Gastroesophageal sphincter (tissue), 4 donors: ENCODE measurements around the gene EMID1. TPM values are rescaled to one million over a fixed set of nuclear protein-coding genes. Genes with fewer than 3 reads are reported as not detected.

Source experiments
- ATAC-seq: fragments of 150-250 bp; one replicate; pipeline ENCODE4 v1.9.1; 2016; ENCODE audit warnings: mild to moderate bottlenecking, moderate library complexity
- H3K27ac ChIP-seq, 4 donors: fragments of 200-600 bp; sonication (generic) in 3 of 4; 1 replicate in 3 of 4; 2 replicates in 1 of 4; pipeline ENCODE4 v1.5.1; 2016 to 2019
- H3K27me3 ChIP-seq: fragments of 200-600 bp; sonication (generic); one replicate; pipeline ENCODE4 v1.5.1; 2019
- H3K36me3 ChIP-seq, 2 donors: fragments of 200-600 bp; sonication (generic); one replicate each; pipeline ENCODE4 v1.5.1; 2019; ENCODE audit warnings: control low read depth in 1 of 2
- H3K4me1 ChIP-seq, 3 donors: fragments of 200-600 bp; sonication (generic); 1 replicate in 2 of 3; 2 replicates in 1 of 3; pipeline ENCODE4 v1.5.1; 2016 to 2019; ENCODE audit warnings: control low read depth in 2 of 3
- H3K4me3 ChIP-seq, 2 donors: fragments of 200-600 bp; sonication (generic); one replicate each; pipeline ENCODE4 v1.5.1; 2019; ENCODE audit warnings: mild to moderate bottlenecking in 1 of 2, moderate library complexity in 1 of 2
- H3K9me3 ChIP-seq, 3 donors: fragments of 200-600 bp; sonication (generic); one replicate each; pipeline ENCODE4 v1.5.1; 2017 to 2019; ENCODE audit warnings: control low read depth in 2 of 3
- CTCF ChIP-seq, 4 experiments: fragments of 200-600 bp in 2 of 4; fragments of 450-650 bp in 2 of 4; sonication (generic) in 1 of 4; IDR thresholded peaks; one replicate each; pipeline ENCODE4 v1.5.1; 2017 to 2019; ENCODE audit warnings: antibody characterized with exemption in 4 of 4, mild to moderate bottlenecking in 2 of 4, moderate library complexity in 2 of 4
- EP300 ChIP-seq: sonication (generic); formaldehyde crosslinking; IDR thresholded peaks from one replicate; pipeline ENCODE4 v1.6.1; 2017; ENCODE audit warnings: antibody characterized with exemption, mild to moderate bottlenecking
- POLR2A ChIP-seq, 2 donors: fragments of 450-650 bp; IDR thresholded peaks; one replicate each; pipeline ENCODE4 v1.6.1; 2017; ENCODE audit warnings: antibody characterized with exemption in 2 of 2, mild to moderate bottlenecking in 2 of 2, moderate library complexity in 1 of 2
- POLR2AphosphoS5 ChIP-seq: sonication (generic); formaldehyde crosslinking; IDR thresholded peaks from one replicate; pipeline ENCODE4 v1.6.1; 2017; ENCODE audit warnings: antibody characterized with exemption
- WGBS, 2 donors: methylation state at CpG; one replicate each; pipeline ENCODE4 v1.1.5; 2018; ENCODE audit warnings: low coverage in 1 of 2; 5-methylcytosine and 5-hydroxymethylcytosine counted together
- total RNA-seq, 4 donors: library from RNA; depleted of rRNA; stranded (reverse); fragments of >200 nt; gene quantifications; one replicate each; pipeline ENCODE4 v1.1.0, GENCODE V29; 2016

The EMID1 gene
- total RNA-seq, 4 donors from 2014 or later, result 0.15 to 1.5 (median 0.69) TPM

GRCh38 chr22:29205252-29205593, 473 bp upstream of the EMID1 start:
- Histone ChIP-seq H3K27ac (no peak overlapping the region), H3K4me1 (peaks cover 0 to 22% (median 7%) of the 10 kb centered on the region in 3 donors), H3K4me3 (peak overlapping the region in 1 of 2 donors; percentile 58), H3K27me3 (peaks cover 26% of the 10 kb centered on the region), H3K36me3 (no peaks in the 10 kb centered on the region), H3K9me3 (no peaks in the 10 kb centered on the region)
- ATAC-seq, result no peak
- WGBS, 2 donors, result 80 to 85% methylated on average over 1 to 7 of the region's 11 CpGs
- no peak for TF ChIP-seq EP300
- TF ChIP-seq POLR2A (IDR thresholded peaks at IDR 0.05), result no peak
- TF ChIP-seq POLR2AphosphoS5, result no peak
- TF ChIP-seq CTCF (IDR thresholded peaks at IDR 0.05), result no peak

- Histone ChIP-seq H3K36me3 (no peaks in the 10 kb centered on the region), H3K27ac (peak overlapping the region in 1 of 4 donors; percentile 4), H3K4me3 (peak overlapping the region; percentile 6 to 58), H3K27me3 (peaks cover 26% of the 10 kb centered on the region), H3K4me1 (peaks cover 0 to 22% (median 7%) of the 10 kb centered on the region in 3 donors), H3K9me3 (no peaks in the 10 kb centered on the region)
- TF ChIP-seq POLR2A (IDR thresholded peaks at IDR 0.05) (no peak), POLR2AphosphoS5 (no peak), CTCF (IDR thresholded peaks at IDR 0.05) (no peak), EP300 (no peak)
- no peak for ATAC-seq
- WGBS, 2 donors, result 47 to 84% methylated on average over 11 of the region's 19 CpGs
Measured at GRCh38 chr22:29206372-29207242, 911 bp downstream of the EMID1 start.

- no peak for TF ChIP-seq EP300
- no peak for TF ChIP-seq CTCF (IDR thresholded peaks at IDR 0.05)
- TF ChIP-seq POLR2A (IDR thresholded peaks at IDR 0.05), result no peak
- no peak for TF ChIP-seq POLR2AphosphoS5
Measured at GRCh38 chr22:29207243-29207550, 1.5 kb downstream of the EMID1 start.

GRCh38 chr22:29207562-29208501, 2.1 kb downstream of the EMID1 start:
- 57 to 86% methylated on average over 1 to 5 of the region's 11 CpGs for WGBS, 2 donors
- Histone ChIP-seq H3K36me3 (no peaks in the 10 kb centered on the region), H3K27ac (no peak overlapping the region), H3K27me3 (peaks cover 26% of the 10 kb centered on the region), H3K4me3 (no peak overlapping the region), H3K4me1 (peaks cover 0 to 15% (median 3%) of the 10 kb centered on the region in 3 donors), H3K9me3 (no peaks in the 10 kb centered on the region)
- TF ChIP-seq EP300, result no peak
- no peak for TF ChIP-seq CTCF (IDR thresholded peaks at IDR 0.05)
- no peak for TF ChIP-seq POLR2A (IDR thresholded peaks at IDR 0.05)
- no peak for TF ChIP-seq POLR2AphosphoS5
- no peak for ATAC-seq

More at GRCh38 chr22:29207243-29207550, 1.5 kb downstream of the EMID1 start:
- H3K36me3 ChIP-seq, result no peaks in the 10 kb centered on the region
- H3K4me1 ChIP-seq, result peaks cover 0 to 17% (median 6%) of the 10 kb centered on the region in 3 donors
- H3K9me3 ChIP-seq, result no peaks in the 10 kb centered on the region
- H3K27me3 ChIP-seq, result peaks cover 26% of the 10 kb centered on the region
- 89% methylated on average over 5 of the region's 5 CpGs; no CpG with 5 or more reads in 1 of the 2 donors for WGBS, 2 donors
- no peak for ATAC-seq
- H3K27ac ChIP-seq, result no peak overlapping the region
- H3K4me3 ChIP-seq, result no peak overlapping the region
